HepG2 (cell line): Measurements from ENCODE around the gene XXYLT1. TPM values are rescaled to one million over a fixed set of nuclear protein-coding genes. Genes with fewer than 3 reads are reported as not detected.

Experiments
- ATAC-seq: fragments of 200-7000 bp; cut with Tn5 transposase; 3 replicates; pipeline ENCODE4 v1.9.1; 2020; ENCODE audit warnings: mild to moderate bottlenecking, moderate library complexity
- BruUV-seq: library from RNA; stranded (reverse); fragments of 400-500 nt; replicated peaks from 2 replicates; lab custom pipeline; 2021; lab: Mats Ljungman, UMichigan
- CTCF ChIA-PET: fragments of 300-600 bp; formaldehyde crosslinking; extraction: SDS; loops from one replicate; lab custom pipeline; 2021; ENCODE audit warnings: low total read pairs, inconsistent platforms, low intra/inter-chr PET ratio; lab: Yijun Ruan, JAX
- POLR2A ChIA-PET: fragments of 350-600 bp; sonication (Branson Sonifier 250); formaldehyde crosslinking; loops from one replicate; lab custom pipeline; 2020; ENCODE audit warnings: antibody characterized with exemption, inconsistent platforms; lab: Yijun Ruan, JAX
- DNase-seq: peaks from one replicate; pipeline ENCODE4 v3.0.0-alpha.2; 2015; ENCODE audit warnings: low spot score
- FAIRE-seq: peaks from 3 replicates; lab custom pipeline; 2011; peaks lifted over from hg19 to GRCh38; lab: Jason Lieb, UNC
- H2AFZ ChIP-seq: one replicate; pipeline ENCODE4 v1.6.1; 2011; ENCODE audit warnings: low read length, inconsistent platforms
- H3K27ac ChIP-seq: fragments of 300-600 bp; 3 replicates; pipeline ENCODE4 v1.8.0; 2011; ENCODE audit warnings: mixed run types, mild to moderate bottlenecking, mixed read lengths, low read length, inconsistent platforms; ENCODE audit not compliant: insufficient read depth; ENCODE audit errors: extremely low read length
- H3K27me3 ChIP-seq, 2 experiments: fragments of 200-600 bp in 1 of 2; 2 replicates in 1 of 2; 3 replicates in 1 of 2; pipeline versions ENCODE4 v1.6.0 to v1.8.0; 2011; ENCODE audit warnings: low read length in 2 of 2, mild to moderate bottlenecking in 2 of 2, moderate library complexity in 2 of 2, inconsistent platforms in 1 of 2; ENCODE audit not compliant: insufficient read depth in 2 of 2, control insufficient read depth in 1 of 2
- H3K36me3 ChIP-seq, 2 experiments: fragments of 200-600 bp in 1 of 2; replicated peaks in 1 of 2; 2 replicates in 1 of 2; 3 replicates in 1 of 2; pipeline versions ENCODE4 v1.5.1 to v1.8.0; 2011; ENCODE audit warnings: low read length in 2 of 2, inconsistent platforms in 1 of 2; ENCODE audit not compliant: insufficient read depth in 2 of 2, control insufficient read depth in 1 of 2
- H3K4me1 ChIP-seq: 2 replicates; pipeline ENCODE4 v1.5.1; 2012; ENCODE audit warnings: low read length, inconsistent platforms; ENCODE audit not compliant: insufficient read depth
- H3K4me2 ChIP-seq: 2 replicates; pipeline ENCODE4 v1.6.0; 2011; ENCODE audit warnings: low read depth, low read length, inconsistent platforms
- H3K4me3 ChIP-seq, 3 experiments: fragments of 200-600 bp in 1 of 3; sonication (generic), shearing (Covaris generic) in 1 of 3; replicated peaks in 1 of 3; 2 replicates each; pipeline ENCODE4 v1.5.1; 2011 to 2016; ENCODE audit warnings: low read length in 3 of 3, inconsistent platforms in 2 of 3, low read depth in 2 of 3, mild to moderate bottlenecking in 2 of 3, control low read depth in 1 of 3, mixed read lengths in 1 of 3; ENCODE audit not compliant: insufficient read depth in 1 of 3
- H3K79me2 ChIP-seq: one replicate; pipeline ENCODE4 v1.6.1; 2011; ENCODE audit warnings: low read length, inconsistent platforms; ENCODE audit not compliant: insufficient read depth
- H3K9ac ChIP-seq: 2 replicates; pipeline ENCODE4 v1.6.0; 2011; ENCODE audit warnings: mild to moderate bottlenecking, low read depth, low read length, inconsistent platforms; ENCODE audit not compliant: insufficient read depth
- H3K9me3 ChIP-seq: 2 replicates; pipeline ENCODE4 v1.5.1; 2012; ENCODE audit warnings: mild to moderate bottlenecking, low read length
- H4K20me1 ChIP-seq: 2 replicates; pipeline ENCODE4 v1.6.0; 2011; ENCODE audit warnings: inconsistent platforms, mild to moderate bottlenecking, low read length, moderate library complexity; ENCODE audit not compliant: insufficient read depth
- EHMT2 ChIP-seq: fragments of 200-600 bp; sonication (generic); IDR thresholded peaks from 2 replicates; pipeline ENCODE4 v1.7.0; 2017; ENCODE audit warnings: antibody characterized with exemption, low read depth, low read length, borderline replicate concordance
- JDP2 ChIP-seq: sonication (generic); formaldehyde crosslinking; IDR thresholded peaks from 2 replicates; pipeline ENCODE4 v1.8.1; 2022; ENCODE audit warnings: missing genetic modification reagents, borderline replicate concordance
- KDM4B ChIP-seq: sonication (generic); formaldehyde crosslinking; IDR thresholded peaks from 2 replicates; pipeline ENCODE4 v1.4.0; 2020; ENCODE audit warnings: missing genetic modification reagents
- RFXAP ChIP-seq: sonication (generic); formaldehyde crosslinking; IDR thresholded peaks from 2 replicates; pipeline ENCODE4 v1.4.0; 2020; ENCODE audit warnings: missing genetic modification reagents, borderline replicate concordance
- SP4 ChIP-seq: sonication (generic); formaldehyde crosslinking; IDR thresholded peaks from 2 replicates; pipeline ENCODE4 v1.8.1; 2023; ENCODE audit warnings: mild to moderate bottlenecking, missing genetic modification reagents
- ZNF234 ChIP-seq: sonication (generic); formaldehyde crosslinking; conservative IDR thresholded peaks from 2 replicates; pipeline ENCODE4 v1.5.1; 2020; ENCODE audit warnings: mild to moderate bottlenecking, missing genetic modification reagents
- ZNF431 ChIP-seq: sonication (generic); formaldehyde crosslinking; IDR thresholded peaks from 2 replicates; pipeline ENCODE4 v1.9.0; 2022; ENCODE audit warnings: missing genetic modification reagents, low read depth, mild to moderate bottlenecking, borderline replicate concordance
- ZNF552 ChIP-seq: sonication (generic); formaldehyde crosslinking; IDR thresholded peaks from 2 replicates; pipeline ENCODE4 v1.9.0; 2022; ENCODE audit warnings: missing genetic modification reagents, mild to moderate bottlenecking, borderline replicate concordance
- ZNF616 ChIP-seq: sonication (generic); formaldehyde crosslinking; IDR thresholded peaks from 2 replicates; pipeline ENCODE4 v1.5.0; 2020; ENCODE audit warnings: low read depth, mild to moderate bottlenecking, missing genetic modification reagents
- ZNF629 ChIP-seq: sonication (generic); formaldehyde crosslinking; conservative IDR thresholded peaks from 2 replicates; pipeline ENCODE4 v1.5.0; 2020; ENCODE audit warnings: missing genetic modification reagents
- ZNF879 ChIP-seq: sonication (generic); formaldehyde crosslinking; IDR thresholded peaks from 2 replicates; pipeline ENCODE4 v1.8.1; 2023; ENCODE audit warnings: missing genetic modification reagents
- WGBS: methylation state at CpG from one replicate; pipeline ENCODE4 v1.1.6; 2017; ENCODE audit warnings: low lambda C conversion rate; 5-methylcytosine and 5-hydroxymethylcytosine counted together
- in situ Hi-C: cut with HindIII; loops from 2 replicates; pipeline ENCODE4 v1.10.0; 2017; ENCODE audit warnings: low pct_unique_long_range_greater_than_20kb; ENCODE audit not compliant: extremely low pct_ligation_motif_present
- intact Hi-C: fragments of 100-400 bp; cut with micrococcal nuclease; formaldehyde crosslinking; loops from one replicate; pipeline ENCODE4 v1.10.0; 2022; ENCODE audit not compliant: unreplicated experiment
- polyA plus RNA-seq, 8 experiments: library from polyadenylated mRNA; depleted of rRNA in 3 of 8; stranded (reverse) in 7 of 8; unstranded in 1 of 8; fragments of >200 nt; fragmentation: Illumina TruSeq in 4 of 8; extraction: Trizol in 4 of 8; gene quantifications; 2 replicates each; pipeline versions ENCODE4 v1.2.1 to v1.2.3, GENCODE V29; 2011 to 2016; ENCODE audit warnings: low read depth in 4 of 8, missing spikeins in 1 of 8, mixed read lengths in 1 of 8; ENCODE audit not compliant: insufficient read depth in 1 of 8
- total RNA-seq, 5 experiments: library from RNA; depleted of rRNA; stranded (reverse); fragments of >200 nt; fragmentation: Illumina TruSeq; extraction: Trizol; gene quantifications; 2 replicates each; pipeline ENCODE4 v1.2.3, GENCODE V29; 2016; ENCODE audit warnings: low read depth in 1 of 5
- TF ChIP-seq, protein P1 (sequence below): sonication (generic); formaldehyde crosslinking; IDR thresholded peaks from 2 replicates; pipeline ENCODE4 v1.8.0; 2022; ENCODE audit warnings: missing genetic modification reagents, mild to moderate bottlenecking, moderate library complexity, borderline replicate concordance
- TF ChIP-seq, protein P2 (sequence below): sonication (generic); IDR thresholded peaks from 2 replicates; pipeline ENCODE4 v1.6.1; 2016; ENCODE audit warnings: low read depth, borderline replicate concordance
- TF ChIP-seq, protein P3 (sequence below): sonication (generic); formaldehyde crosslinking; IDR thresholded peaks from 2 replicates; pipeline ENCODE4 v1.5.1; 2020; ENCODE audit warnings: mild to moderate bottlenecking, moderate library complexity, missing genetic modification reagents
- TF ChIP-seq, protein P4 (sequence below): sonication (generic); formaldehyde crosslinking; IDR thresholded peaks from 2 replicates; pipeline ENCODE4 v1.4.0; 2020; ENCODE audit warnings: missing genetic modification reagents

XXYLT1 gene
- total and polyA plus RNA-seq, 2 of the 13 experiments (the other 11 are each of a cell fraction or from before 2014, with no cell fraction given), result 17.7 to 19.0 TPM

DNA sequence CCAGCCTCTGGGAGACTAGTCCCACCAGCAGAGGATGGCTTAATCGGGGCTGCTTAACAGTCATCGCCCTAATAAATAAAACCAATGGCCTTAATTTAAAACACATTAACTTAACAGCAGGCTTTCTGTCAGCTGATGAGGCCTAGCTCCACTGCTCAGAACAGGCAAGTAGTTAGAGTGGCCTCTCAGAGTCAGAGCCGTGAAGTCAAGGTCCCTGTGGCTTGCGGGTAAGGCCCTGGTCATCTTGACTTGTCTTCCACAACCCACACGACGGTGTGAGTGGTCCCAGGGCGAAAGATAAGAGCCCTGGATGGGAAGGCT, 11.8 kb downstream of the XXYLT1 start:
- no peaks in the 10 kb centered on the region for H4K20me1 ChIP-seq
- peak; percentile 39 for FAIRE-seq
- 10% methylated on average over 2 of the region's 7 CpGs for WGBS
- peak overlapping the region; percentile 88 for H3K4me2 ChIP-seq
- peak overlapping the region; percentile 79 for H3K9ac ChIP-seq
- no peaks in the 10 kb centered on the region for H3K9me3 ChIP-seq
- DNase-seq, result no peak
- peaks cover 38% of the 10 kb centered on the region for H3K4me1 ChIP-seq
- peak; percentile 18; the same call in 2 of the 3 replicates for ATAC-seq
- POLR2A ChIA-PET, result interaction anchor here (1.1 to 2.1 kb wide), 6 partner anchors 11 to 587 kb away, joined by 3 to 9 read pairs (median 8); partner anchors contain the start of genes LSG1 and XXYLT1
- no peak overlapping the region for H2AFZ ChIP-seq
- CTCF ChIA-PET, result interaction anchor here (1.1 to 1.7 kb wide), 5 partner anchors 96 to 587 kb away, joined by 3 to 19 read pairs (median 3); partner anchors contain the start of gene LSG1
- peaks cover 21% of the 10 kb centered on the region for H3K79me2 ChIP-seq
- no TSS peak for BruUV-seq
- H3K36me3 ChIP-seq, result peaks cover 0 to 2% of the 10 kb centered on the region in 2 experiments; a peak in 4 of 5 replicates
- no peaks in the 10 kb centered on the region for H3K27me3 ChIP-seq
- in situ Hi-C loops (loop anchor here (5.0 to 10.0 kb wide), 2 partner anchors 254 to 587 kb away; partner anchors contain the start of gene LSG1), intact Hi-C loops (loop anchor here (2.0 kb wide), 2 partner anchors 98 to 140 kb away; no protein-coding TSS in a partner anchor)
- H3K27ac ChIP-seq, result peak overlapping the region; percentile 92
- H3K4me3 ChIP-seq, result peak overlapping the region; percentile 56 to 74 (median 56); a peak in 5 of 6 replicates
- TF ChIP-seq, protein P1, sequence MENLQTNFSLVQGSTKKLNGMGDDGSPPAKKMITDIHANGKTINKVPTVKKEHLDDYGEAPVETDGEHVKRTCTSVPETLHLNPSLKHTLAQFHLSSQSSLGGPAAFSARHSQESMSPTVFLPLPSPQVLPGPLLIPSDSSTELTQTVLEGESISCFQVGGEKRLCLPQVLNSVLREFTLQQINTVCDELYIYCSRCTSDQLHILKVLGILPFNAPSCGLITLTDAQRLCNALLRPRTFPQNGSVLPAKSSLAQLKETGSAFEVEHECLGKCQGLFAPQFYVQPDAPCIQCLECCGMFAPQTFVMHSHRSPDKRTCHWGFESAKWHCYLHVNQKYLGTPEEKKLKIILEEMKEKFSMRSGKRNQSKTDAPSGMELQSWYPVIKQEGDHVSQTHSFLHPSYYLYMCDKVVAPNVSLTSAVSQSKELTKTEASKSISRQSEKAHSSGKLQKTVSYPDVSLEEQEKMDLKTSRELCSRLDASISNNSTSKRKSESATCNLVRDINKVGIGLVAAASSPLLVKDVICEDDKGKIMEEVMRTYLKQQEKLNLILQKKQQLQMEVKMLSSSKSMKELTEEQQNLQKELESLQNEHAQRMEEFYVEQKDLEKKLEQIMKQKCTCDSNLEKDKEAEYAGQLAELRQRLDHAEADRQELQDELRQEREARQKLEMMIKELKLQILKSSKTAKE, result 0 out of 2 replicates have a peak, but pooled peaks have one; percentile 20
- no peak for TF ChIP-seq JDP2 (CRISPR knock-in tag)
- TF ChIP-seq, protein P2, sequence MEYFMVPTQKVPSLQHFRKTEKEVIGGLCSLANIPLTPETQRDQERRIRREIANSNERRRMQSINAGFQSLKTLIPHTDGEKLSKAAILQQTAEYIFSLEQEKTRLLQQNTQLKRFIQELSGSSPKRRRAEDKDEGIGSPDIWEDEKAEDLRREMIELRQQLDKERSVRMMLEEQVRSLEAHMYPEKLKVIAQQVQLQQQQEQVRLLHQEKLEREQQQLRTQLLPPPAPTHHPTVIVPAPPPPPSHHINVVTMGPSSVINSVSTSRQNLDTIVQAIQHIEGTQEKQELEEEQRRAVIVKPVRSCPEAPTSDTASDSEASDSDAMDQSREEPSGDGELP, result peak; percentile 44; the same call in 1 of the 2 replicates
- TF ChIP-seq EHMT2, result no peak
- TF ChIP-seq, protein P3, sequence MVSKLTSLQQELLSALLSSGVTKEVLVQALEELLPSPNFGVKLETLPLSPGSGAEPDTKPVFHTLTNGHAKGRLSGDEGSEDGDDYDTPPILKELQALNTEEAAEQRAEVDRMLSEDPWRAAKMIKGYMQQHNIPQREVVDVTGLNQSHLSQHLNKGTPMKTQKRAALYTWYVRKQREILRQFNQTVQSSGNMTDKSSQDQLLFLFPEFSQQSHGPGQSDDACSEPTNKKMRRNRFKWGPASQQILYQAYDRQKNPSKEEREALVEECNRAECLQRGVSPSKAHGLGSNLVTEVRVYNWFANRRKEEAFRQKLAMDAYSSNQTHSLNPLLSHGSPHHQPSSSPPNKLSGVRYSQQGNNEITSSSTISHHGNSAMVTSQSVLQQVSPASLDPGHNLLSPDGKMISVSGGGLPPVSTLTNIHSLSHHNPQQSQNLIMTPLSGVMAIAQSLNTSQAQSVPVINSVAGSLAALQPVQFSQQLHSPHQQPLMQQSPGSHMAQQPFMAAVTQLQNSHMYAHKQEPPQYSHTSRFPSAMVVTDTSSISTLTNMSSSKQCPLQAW (CRISPR knock-in tag), result 0 out of 2 replicates have a peak, but pooled peaks have one; percentile 21
- 0 out of 2 replicates have a peak, but pooled peaks have one; percentile 10 for TF ChIP-seq KDM4B (CRISPR knock-in tag)
- peak; percentile 21; the same call in 1 of the 2 replicates for TF ChIP-seq ZNF629 (CRISPR knock-in tag)
- TF ChIP-seq ZNF431, result peak; percentile 13; the same call in 1 of the 2 replicates
- 0 out of 2 replicates have a peak, but pooled peaks have one; percentile 39 for TF ChIP-seq ZNF879 (CRISPR knock-in tag)
- TF ChIP-seq ZNF616 (CRISPR knock-in tag), result peak; percentile 53; the same call in 1 of the 2 replicates
- TF ChIP-seq ZNF234 (CRISPR knock-in tag), result 0 out of 2 replicates have a peak, but pooled peaks have one; percentile 32
- 0 out of 2 replicates have a peak, but pooled peaks have one; percentile 4 for TF ChIP-seq RFXAP
- TF ChIP-seq, protein P4, sequence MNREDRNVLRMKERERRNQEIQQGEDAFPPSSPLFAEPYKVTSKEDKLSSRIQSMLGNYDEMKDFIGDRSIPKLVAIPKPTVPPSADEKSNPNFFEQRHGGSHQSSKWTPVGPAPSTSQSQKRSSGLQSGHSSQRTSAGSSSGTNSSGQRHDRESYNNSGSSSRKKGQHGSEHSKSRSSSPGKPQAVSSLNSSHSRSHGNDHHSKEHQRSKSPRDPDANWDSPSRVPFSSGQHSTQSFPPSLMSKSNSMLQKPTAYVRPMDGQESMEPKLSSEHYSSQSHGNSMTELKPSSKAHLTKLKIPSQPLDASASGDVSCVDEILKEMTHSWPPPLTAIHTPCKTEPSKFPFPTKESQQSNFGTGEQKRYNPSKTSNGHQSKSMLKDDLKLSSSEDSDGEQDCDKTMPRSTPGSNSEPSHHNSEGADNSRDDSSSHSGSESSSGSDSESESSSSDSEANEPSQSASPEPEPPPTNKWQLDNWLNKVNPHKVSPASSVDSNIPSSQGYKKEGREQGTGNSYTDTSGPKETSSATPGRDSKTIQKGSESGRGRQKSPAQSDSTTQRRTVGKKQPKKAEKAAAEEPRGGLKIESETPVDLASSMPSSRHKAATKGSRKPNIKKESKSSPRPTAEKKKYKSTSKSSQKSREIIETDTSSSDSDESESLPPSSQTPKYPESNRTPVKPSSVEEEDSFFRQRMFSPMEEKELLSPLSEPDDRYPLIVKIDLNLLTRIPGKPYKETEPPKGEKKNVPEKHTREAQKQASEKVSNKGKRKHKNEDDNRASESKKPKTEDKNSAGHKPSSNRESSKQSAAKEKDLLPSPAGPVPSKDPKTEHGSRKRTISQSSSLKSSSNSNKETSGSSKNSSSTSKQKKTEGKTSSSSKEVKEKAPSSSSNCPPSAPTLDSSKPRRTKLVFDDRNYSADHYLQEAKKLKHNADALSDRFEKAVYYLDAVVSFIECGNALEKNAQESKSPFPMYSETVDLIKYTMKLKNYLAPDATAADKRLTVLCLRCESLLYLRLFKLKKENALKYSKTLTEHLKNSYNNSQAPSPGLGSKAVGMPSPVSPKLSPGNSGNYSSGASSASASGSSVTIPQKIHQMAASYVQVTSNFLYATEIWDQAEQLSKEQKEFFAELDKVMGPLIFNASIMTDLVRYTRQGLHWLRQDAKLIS (CRISPR knock-in tag), result no peak
- TF ChIP-seq ZNF552 (CRISPR knock-in tag), result 0 out of 2 replicates have a peak, but pooled peaks have one; percentile 1
- no peak for TF ChIP-seq SP4 (CRISPR knock-in tag)
